ENCODE data around the gene STT3A. TPM values are rescaled to one million over a fixed set of nuclear protein-coding genes. Genes with fewer than 3 reads are reported as not detected.

Gene STT3A
- total and polyA plus RNA-seq, 12 donors: 28.4 to 208 (median 115) TPM

DNA sequence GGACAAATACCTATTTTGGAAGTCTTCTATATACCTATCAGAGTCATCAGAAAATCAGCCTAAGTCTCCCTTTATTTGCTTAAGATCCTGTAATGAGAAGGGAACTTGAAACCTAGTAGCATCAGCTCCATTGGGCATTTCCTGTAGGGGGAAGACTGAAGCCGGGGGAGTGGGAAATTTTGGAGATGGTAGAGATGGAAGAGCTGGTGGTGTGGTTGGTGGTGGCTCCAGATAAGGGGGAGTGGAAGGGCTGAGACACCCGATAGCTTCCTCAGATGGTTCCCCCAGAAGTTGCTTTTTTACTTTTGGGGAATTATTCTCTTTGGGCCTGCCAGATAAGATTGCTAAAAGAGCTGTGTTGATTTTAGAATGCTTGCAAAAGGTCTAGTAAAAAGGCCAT lies 39.7 kb upstream of the STT3A start:
- Histone ChIP-seq H3K4me3 (no peak overlapping the region), H3K9me3 (replicated peaks in 1 of 3) (peaks cover 0 to 5% (median 0%) of the 10 kb centered on the region in 3 donors)
- 91 to 100% (median 93%) methylated on average over 2 of the region's 2 CpGs for WGBS, 4 donors

GRCh38 chr11:125553357-125553756 lies 39.3 kb upstream of the STT3A start:
- no peak overlapping the region for H3K4me3 ChIP-seq
- DNase-seq: no peak
- intact Hi-C loops (cut with DNase I): no loop called here
- peaks cover 0 to 5% (median 0%) of the 10 kb centered on the region in 3 donors for H3K9me3 ChIP-seq (replicated peaks in 1 of 3)
- TF ChIP-seq, protein P1, sequence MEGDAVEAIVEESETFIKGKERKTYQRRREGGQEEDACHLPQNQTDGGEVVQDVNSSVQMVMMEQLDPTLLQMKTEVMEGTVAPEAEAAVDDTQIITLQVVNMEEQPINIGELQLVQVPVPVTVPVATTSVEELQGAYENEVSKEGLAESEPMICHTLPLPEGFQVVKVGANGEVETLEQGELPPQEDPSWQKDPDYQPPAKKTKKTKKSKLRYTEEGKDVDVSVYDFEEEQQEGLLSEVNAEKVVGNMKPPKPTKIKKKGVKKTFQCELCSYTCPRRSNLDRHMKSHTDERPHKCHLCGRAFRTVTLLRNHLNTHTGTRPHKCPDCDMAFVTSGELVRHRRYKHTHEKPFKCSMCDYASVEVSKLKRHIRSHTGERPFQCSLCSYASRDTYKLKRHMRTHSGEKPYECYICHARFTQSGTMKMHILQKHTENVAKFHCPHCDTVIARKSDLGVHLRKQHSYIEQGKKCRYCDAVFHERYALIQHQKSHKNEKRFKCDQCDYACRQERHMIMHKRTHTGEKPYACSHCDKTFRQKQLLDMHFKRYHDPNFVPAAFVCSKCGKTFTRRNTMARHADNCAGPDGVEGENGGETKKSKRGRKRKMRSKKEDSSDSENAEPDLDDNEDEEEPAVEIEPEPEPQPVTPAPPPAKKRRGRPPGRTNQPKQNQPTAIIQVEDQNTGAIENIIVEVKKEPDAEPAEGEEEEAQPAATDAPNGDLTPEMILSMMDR (IDR thresholded peaks at IDR 0.05): no peak
- TF ChIP-seq POLR2A (IDR thresholded peaks at IDR 0.05): no peak
- WGBS, 4 donors: 93 to 100% (median 98%) methylated on average over 1 of the region's 1 CpG
- no peaks in the 10 kb centered on the region for H3K36me3 ChIP-seq (replicated peaks in 1 of 2)
- no peak overlapping the region for H3K27ac ChIP-seq
- no peaks in the 10 kb centered on the region for H3K4me1 ChIP-seq (replicated peaks in 1 of 2)
- no peaks in the 10 kb centered on the region for H3K27me3 ChIP-seq

More for the DNA sequence above, 39.7 kb upstream of the STT3A start:
- Histone ChIP-seq H3K36me3 (replicated peaks in 1 of 2) (no peaks in the 10 kb centered on the region), H3K4me1 (replicated peaks in 1 of 2) (no peaks in the 10 kb centered on the region), H3K27ac (no peak overlapping the region), H3K27me3 (no peaks in the 10 kb centered on the region)
- intact Hi-C loops (cut with DNase I): no loop called here
- DNase-seq: no peak
- TF ChIP-seq, protein P1 (IDR thresholded peaks at IDR 0.05): no peak
- no peak for TF ChIP-seq POLR2A (IDR thresholded peaks at IDR 0.05)

DNA sequence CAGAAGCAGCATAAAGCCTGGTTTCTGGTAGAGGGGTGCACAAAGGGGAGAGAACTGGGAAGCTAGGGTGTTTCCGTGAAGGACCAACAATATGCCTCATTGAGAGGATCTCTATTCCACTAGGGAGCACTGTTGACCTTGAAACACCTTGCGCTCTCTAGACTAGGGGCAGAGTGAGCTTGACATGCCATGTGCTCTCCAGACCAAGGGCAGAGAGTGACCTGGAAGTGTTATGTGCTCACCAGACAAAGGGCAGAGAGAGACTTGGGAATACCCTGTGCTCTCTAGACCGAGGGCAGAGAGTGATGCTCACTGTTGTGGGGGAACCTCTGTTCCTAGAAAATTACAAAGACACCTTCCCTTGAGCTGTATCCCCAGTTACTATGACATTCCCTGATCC lies 38.6 kb upstream of the STT3A start:
- DNase-seq: no peak
- Histone ChIP-seq H3K4me3 (no peak overlapping the region), H3K36me3 (replicated peaks in 1 of 2) (no peaks in the 10 kb centered on the region), H3K27me3 (no peaks in the 10 kb centered on the region), H3K9me3 (replicated peaks in 1 of 3) (peaks cover 0 to 5% (median 0%) of the 10 kb centered on the region in 3 donors), H3K4me1 (replicated peaks in 1 of 2) (no peaks in the 10 kb centered on the region), H3K27ac (no peak overlapping the region)
- TF ChIP-seq, protein P1 (IDR thresholded peaks at IDR 0.05): no peak
- TF ChIP-seq POLR2A (IDR thresholded peaks at IDR 0.05): no peak
- WGBS, 4 donors: 85 to 90% (median 86%) methylated on average over 3 of the region's 3 CpGs
- intact Hi-C loops (cut with DNase I): no loop called here

DNA sequence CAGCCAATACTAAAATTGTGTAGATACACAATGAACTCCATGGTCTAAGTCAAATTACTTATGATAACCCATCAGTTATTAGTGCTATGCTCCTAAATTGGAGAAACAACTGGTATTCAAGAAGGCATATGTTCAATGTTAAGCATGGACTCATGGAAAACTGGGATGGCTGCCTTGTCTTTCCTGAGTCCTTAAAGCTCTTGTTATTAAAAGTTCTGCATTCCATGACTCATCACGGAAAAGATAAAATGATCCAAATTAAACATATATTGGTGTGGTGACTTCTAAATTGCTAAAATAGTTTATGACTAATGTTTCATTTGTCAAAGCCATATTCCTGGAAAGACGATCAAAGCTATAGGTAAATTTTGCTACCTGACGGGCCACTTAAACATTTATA lies 32.8 kb upstream of the STT3A start:
- no peaks in the 10 kb centered on the region for H3K9me3 ChIP-seq (replicated peaks in 1 of 3)
- H3K36me3 ChIP-seq (replicated peaks in 1 of 2): no peaks in the 10 kb centered on the region
- H3K4me3 ChIP-seq: no peak overlapping the region
- intact Hi-C loops (cut with DNase I): no loop called here
- no peaks in the 10 kb centered on the region for H3K27me3 ChIP-seq
- 68 to 82% (median 74%) methylated on average over 3 of the region's 3 CpGs for WGBS, 4 donors
- no peaks in the 10 kb centered on the region for H3K4me1 ChIP-seq (replicated peaks in 1 of 2)
- no peak for TF ChIP-seq POLR2A (IDR thresholded peaks at IDR 0.05)
- TF ChIP-seq, protein P1 (IDR thresholded peaks at IDR 0.05): no peak
- H3K27ac ChIP-seq: no peak overlapping the region
- no peak for DNase-seq

All from adrenal gland (tissue), 12 donors.